HG02571 (cell line): ENCODE data around the gene RANBP1.

Experiments used
- ATAC-seq: cut with Tn5 transposase; IDR thresholded peaks from one replicate; pipeline ENCODE4 v1.9.1; 2021; ENCODE audit warnings: mild to moderate bottlenecking, moderate library complexity; ENCODE audit not compliant: unreplicated experiment

Gene RANBP1

DNA sequence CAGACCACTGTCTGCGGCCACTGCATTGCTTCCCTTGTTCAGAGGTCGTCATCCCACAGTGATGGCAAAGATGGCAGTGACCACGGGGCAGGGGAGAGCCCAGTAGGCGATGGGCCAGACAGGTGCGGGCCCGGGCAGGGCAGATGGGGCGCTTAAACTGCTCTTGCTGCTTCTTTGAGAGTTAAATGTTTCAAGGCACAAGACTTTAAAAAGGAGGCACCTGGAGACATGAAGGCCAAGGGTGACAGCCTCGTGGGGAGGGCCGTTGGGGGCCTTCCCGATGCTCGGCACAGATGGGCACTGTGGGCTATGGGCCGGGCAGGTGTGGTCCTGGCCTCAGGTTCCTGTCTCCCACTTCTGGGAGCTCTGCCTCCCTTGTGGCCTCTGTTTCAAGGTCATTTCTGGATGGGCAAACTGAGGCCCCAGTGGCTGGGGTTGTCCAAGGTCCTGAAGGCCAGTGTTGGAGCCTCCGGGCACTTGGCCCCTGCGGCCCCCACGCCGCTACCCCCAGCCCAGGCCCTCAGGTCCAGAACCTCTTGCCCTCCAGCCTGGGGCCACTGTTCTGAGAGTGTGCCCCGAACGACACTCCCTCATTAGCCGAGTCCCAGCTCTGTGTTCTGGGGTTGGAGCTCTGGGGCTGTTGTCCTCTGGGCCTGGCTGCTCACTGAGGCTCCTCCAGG is 51.9 kb downstream of the RANBP1 start:
- no peak for ATAC-seq

DNA sequence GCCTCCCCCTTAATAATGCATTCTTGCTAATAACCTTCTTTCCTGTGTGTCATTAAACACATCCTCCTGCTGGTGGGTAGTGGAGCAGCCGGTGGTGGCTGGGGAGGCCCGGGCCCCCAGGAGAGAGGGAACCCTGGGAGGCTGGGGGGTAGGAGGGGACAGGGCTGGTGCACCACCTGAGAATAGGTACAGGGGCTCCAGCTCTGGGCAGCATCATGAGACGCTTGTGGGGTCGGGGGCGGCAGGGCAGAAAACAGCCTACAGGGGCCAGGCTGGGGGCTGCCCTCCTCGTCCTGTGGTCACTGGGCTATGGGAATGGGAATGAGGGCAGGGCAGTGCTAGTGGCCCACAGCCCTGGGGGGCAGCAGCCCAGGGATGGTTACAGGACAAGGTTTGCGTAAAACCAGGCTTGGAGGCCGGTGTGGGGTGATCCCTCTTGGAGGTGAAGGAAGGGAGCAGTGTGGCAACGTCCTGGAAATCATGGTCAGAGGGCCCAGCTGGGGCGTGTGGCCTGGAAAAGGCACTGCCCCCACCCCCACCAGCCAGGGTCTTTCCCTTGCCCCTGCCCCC is 53.4 kb downstream of the RANBP1 start:
- ATAC-seq = no peak

DNA sequence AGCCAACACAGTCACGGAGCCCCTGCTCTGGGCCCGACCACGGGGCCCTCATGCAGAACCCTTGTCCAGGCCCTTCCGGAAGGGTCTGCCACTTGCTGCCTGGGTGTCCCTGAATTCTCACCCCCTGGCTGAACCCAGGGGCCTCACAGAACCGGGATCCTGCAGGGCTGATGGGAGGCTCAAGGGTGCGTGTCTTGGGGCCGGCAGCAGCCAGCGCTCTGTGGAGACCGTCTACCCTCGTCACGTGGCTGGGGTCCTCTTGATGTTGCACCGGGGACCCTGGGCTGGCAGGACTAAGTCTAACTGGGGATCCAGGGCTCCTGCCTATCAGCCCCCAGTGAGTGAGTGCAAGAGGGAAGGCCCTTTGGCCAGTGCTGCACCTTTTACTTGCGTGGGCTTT is 54.3 kb downstream of the RANBP1 start:
- no peak for ATAC-seq

DNA sequence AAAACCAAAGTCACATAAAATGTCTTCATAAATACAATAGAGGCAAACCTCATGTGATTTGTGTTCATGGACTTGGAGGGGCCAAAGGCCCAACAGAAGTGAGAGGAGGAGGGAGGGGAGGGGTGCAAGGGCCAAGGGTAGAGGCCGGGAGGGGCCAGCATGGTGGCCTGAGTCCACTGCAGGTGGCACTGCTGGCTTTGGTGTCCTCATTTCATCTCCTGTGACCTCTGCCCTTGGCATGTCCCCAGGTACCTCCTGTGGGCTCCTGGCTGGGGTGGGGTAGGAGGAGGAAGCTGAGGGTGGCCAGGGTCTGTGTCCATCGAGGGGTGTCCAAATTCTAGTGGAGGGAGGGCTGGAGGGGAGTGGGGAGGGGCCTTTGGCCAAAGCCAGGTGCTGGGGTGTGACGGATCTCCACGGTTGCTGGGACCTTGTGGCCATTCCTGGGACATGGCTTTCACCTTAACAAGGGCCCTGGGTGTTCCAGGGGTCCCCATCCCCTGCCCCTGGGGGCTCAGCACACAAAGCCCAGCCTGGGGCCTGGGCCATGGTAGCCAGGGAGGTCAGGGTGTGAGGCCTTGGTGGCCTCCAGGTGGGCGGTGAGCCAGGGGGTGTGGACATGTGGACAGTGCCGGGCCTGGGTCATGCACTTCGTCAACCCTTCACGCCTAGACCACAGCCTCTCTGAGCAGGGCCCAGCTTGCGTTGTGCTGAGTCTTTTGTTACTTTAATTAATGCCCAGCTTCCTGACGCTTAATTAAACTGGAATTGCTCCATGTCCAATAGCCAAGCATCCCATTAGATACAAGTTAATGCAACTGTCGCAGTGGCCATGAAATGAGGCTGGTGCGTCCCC is 55.6 kb downstream of the RANBP1 start:
- ATAC-seq = no peak

- no peak for ATAC-seq
Measured at GRCh38 chr22:20172141-20172613, 56.3 kb downstream of the RANBP1 start.

DNA sequence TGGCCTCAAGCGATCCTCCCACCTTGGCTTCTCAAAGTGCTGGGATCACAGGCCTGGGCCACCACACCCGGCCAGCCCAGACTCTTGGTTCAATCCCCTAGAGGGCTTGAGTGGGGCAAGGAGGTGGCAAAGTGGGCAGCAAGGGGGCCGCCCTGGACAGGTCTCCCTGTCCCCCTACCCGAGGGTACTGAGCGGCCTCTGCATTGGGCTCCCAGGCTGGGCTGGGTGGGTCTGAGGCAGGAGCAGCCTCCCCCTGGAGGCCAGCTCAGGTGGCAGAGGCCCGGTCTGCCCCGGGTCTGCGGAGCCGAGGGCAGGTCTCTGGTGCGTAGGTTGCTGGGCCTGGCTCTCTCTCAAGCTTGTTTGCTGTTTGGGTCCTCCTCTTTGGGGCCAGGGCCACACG is 57.3 kb downstream of the RANBP1 start:
- ATAC-seq = no peak

- no peak for ATAC-seq
Measured at GRCh38 chr22:20173772-20174171, 57.9 kb downstream of the RANBP1 start.

GRCh38 chr22:20174785-20175596 is 59.1 kb downstream of the RANBP1 start:
- no peak for ATAC-seq

- ATAC-seq = no peak
Measured at GRCh38 chr22:20175597-20175900, 59.6 kb downstream of the RANBP1 start.

DNA sequence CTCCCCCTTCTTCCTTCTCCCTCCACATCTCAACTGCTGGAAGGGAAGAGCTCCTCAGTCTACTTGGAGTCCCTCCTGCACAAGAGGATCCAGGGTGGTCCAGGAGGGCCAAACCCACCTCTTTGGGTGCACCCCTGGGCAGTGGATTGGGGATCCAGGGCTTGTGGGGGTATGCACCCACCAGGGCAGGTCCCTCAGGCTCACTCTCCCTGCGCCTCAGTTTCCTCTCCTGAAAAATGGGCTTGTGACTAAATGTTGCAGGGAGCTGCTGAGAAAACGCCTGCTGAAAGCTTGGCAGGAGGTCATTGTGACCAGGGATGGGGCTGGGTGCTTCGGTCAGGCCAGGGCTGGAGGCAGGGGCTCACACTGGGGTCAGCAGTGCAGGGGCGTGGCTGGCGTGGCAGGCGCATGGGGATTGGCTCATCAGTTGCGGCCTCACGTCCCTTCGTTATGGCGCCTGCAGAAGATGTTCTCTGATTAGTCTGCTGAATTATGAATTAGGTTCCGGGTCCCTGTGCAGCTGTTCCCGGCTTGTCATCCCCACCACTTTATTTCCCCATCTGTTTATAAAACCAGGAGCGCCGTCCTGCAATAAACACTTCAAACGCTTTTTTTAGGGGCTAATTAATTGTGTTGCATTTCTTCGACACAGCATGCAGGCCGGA is 60.6 kb downstream of the RANBP1 start:
- ATAC-seq = no peak
